Activated effector memory CD4-positive, alpha-beta T cell treated with Interleukin-2 at 50 U/mL for 16 hours (primary cell): ENCODE measurements around the gene CSNK1E.

Experiments used
- DNase-seq: peaks from one replicate; pipeline ENCODE4 v3.0.0-alpha.2; 2020

Gene CSNK1E

GRCh38 chr22:38327396-38327795, 10.2 kb upstream of the CSNK1E start:
- no peak for DNase-seq

- no peak for DNase-seq
These were observed 8.4 kb upstream of the CSNK1E start for GRCh38 chr22:38325587-38325986.

GRCh38 chr22:38320605-38321402, 3.6 kb upstream of the CSNK1E start:
- DNase-seq, result no peak

GRCh38 chr22:38318792-38319773, 1.9 kb upstream of the CSNK1E start:
- no peak for DNase-seq

- DNase-seq, result no peak
These were observed 922 bp upstream of the CSNK1E start for GRCh38 chr22:38317995-38318715.

GRCh38 chr22:38316364-38317121, 690 bp downstream of the CSNK1E start:
- peak; percentile 48 for DNase-seq

- no peak for DNase-seq
These were observed 1.3 kb downstream of the CSNK1E start for GRCh38 chr22:38315823-38316363.

- no peak for DNase-seq
These were observed 2.1 kb downstream of the CSNK1E start for GRCh38 chr22:38314933-38315822.

- no peak for DNase-seq
These were observed 2.9 kb downstream of the CSNK1E start for GRCh38 chr22:38314051-38314932.

- no peak for DNase-seq
These were observed 3.8 kb downstream of the CSNK1E start for GRCh38 chr22:38313384-38313955.

- DNase-seq, result no peak
These were observed 4.9 kb downstream of the CSNK1E start for GRCh38 chr22:38312261-38312800.

- DNase-seq, result no peak
These were observed 6.0 kb downstream of the CSNK1E start for GRCh38 chr22:38311323-38311620.

- no peak for DNase-seq
These were observed 6.5 kb downstream of the CSNK1E start for GRCh38 chr22:38310518-38311322.

GRCh38 chr22:38309614-38310517, 7.4 kb downstream of the CSNK1E start:
- DNase-seq, result no peak

GRCh38 chr22:38308791-38309498, 8.3 kb downstream of the CSNK1E start:
- no peak for DNase-seq
